Measurements from ENCODE around the gene SULT4A1. TPM values are rescaled to one million over a fixed set of nuclear protein-coding genes. Genes with fewer than 3 reads are reported as not detected.

Gene SULT4A1
- total and polyA plus RNA-seq, 4 donors: 0.08 to 0.37 TPM; not detected in 2

DNA sequence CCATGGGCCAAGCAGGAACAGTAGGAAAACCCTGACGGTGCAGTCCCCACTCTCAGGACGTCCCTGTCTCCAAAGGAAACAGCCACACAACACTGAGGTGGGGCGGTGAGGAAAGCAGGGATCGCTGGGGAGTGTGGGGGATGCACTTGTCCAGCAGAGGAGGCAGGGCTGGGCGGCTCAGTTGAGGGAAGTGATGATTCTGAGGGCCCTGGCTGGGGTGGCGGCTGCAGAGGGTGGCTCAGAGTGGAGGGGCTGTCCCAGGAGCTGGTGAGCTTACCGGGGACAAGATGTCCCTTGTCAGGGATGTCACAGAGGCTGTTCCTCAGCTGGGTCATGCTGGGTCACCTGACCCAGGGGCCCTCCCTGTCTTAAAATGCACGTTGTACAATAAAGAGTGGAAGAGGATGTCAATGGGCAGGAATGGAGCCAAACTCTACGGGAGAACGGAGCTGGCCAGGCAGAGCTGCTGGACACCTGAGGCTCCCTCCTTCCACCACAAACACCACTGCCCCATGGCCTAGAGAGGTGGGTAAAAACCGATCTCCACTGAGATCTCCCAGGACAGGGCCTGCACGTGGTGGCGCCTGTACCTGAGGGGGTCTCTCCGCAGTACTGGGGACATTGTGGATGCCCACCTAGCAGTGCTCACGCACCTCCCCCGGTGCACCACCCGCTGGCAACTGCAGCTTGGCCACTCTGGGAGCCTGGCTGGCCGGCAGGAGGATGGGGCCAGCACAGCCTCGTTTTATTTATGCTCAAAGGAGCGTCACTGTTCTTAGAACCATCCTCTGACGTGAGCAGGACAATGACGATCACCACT is 40.5 kb downstream of the SULT4A1 start:
- TF ChIP-seq YY1 (IDR thresholded peaks at IDR 0.05) (no peak), JUND (IDR thresholded peaks at IDR 0.05) (no peak), NR2F2 (IDR thresholded peaks at IDR 0.05) (no peak), RXRA (IDR thresholded peaks at IDR 0.05) (no peak), FOXA1 (IDR thresholded peaks at IDR 0.05) (no peak), SP1 (IDR thresholded peaks at IDR 0.05) (no peak)
- TF ChIP-seq, protein P1, sequence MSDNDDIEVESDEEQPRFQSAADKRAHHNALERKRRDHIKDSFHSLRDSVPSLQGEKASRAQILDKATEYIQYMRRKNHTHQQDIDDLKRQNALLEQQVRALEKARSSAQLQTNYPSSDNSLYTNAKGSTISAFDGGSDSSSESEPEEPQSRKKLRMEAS (IDR thresholded peaks at IDR 0.05): no peak
- Histone ChIP-seq H3K27ac (ENCODE audit: low read depth in 1 of 2, low read length in 2 of 2) (no peak overlapping the region), H3K27me3 (ENCODE audit: control insufficient read depth in 4 of 4, insufficient read depth in 4 of 4, low read length in 3 of 4) (no peaks in the 10 kb centered on the region), H3K9ac (ENCODE audit: low read depth in 1 of 2, low read length in 2 of 2) (no peak overlapping the region), H3K9me3 (ENCODE audit: control insufficient read depth in 4 of 4, low read length in 3 of 4) (no peaks in the 10 kb centered on the region), H3K4me1 (ENCODE audit: control insufficient read depth in 4 of 4, insufficient read depth in 4 of 4, low read length in 3 of 4) (peaks cover 6 to 32% (median 17%) of the 10 kb centered on the region in 4 donors), H3K36me3 (ENCODE audit: control insufficient read depth in 4 of 4, insufficient read depth in 3 of 4, low read depth in 1 of 4, low read length in 3 of 4) (no peaks in the 10 kb centered on the region), H3K4me3 (ENCODE audit: low read depth in 1 of 3, low read length in 3 of 3) (no peak overlapping the region)
- 83% methylated on average over 22 of the region's 22 CpGs for WGBS
- DNase-seq (ENCODE audit: low spot score): no peak

DNA sequence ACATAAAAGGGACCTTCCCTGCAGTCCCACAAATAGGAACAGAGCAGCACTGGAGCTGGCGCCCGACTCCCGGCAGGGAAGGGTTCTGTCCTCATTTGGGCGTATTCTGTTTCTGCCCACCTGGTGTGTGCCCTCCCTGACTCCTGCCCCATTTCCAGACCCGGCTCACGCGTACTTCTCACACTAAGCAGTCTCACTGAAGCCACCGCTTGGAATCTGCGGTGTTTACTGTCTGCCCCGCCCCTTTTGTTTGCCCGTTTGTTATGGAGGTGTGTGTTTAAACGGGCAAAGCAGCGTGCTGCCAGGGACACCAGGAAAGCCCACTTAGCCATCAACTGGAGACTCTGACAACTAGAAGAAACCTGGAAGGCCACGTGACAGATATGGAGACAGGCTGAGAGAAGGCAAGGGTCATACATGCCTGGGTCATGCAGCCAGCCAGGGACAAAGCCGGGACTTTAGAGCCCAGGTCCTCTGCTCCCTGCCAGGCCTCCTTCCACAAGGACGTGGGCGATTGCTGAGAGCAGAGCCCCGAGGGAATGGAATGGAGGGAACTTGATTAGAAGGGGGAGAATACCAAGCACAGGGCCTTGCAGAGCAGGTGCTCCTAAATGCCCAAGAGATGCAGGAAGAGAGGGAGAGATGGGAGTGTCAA is 41.5 kb downstream of the SULT4A1 start:
- DNase-seq (ENCODE audit: low spot score): no peak
- H3K27me3 ChIP-seq (ENCODE audit: control insufficient read depth in 4 of 4, insufficient read depth in 4 of 4, low read length in 3 of 4): no peaks in the 10 kb centered on the region
- 38% methylated on average over 18 of the region's 18 CpGs for WGBS

More for the DNA sequence above, 41.5 kb downstream of the SULT4A1 start:
- H3K27ac ChIP-seq (ENCODE audit: low read depth in 1 of 2, low read length in 2 of 2): peak overlapping the region; percentile 31 to 55
- peaks cover 6 to 32% (median 17%) of the 10 kb centered on the region in 4 donors for H3K4me1 ChIP-seq (ENCODE audit: control insufficient read depth in 4 of 4, insufficient read depth in 4 of 4, low read length in 3 of 4)
- TF ChIP-seq TAF1 (conservative IDR thresholded peaks at IDR 0.05): no peak
- peak; percentile 59 to 73 for TF ChIP-seq HNF4A (conservative IDR thresholded peaks at IDR 0.05)
- TF ChIP-seq, protein P2, sequence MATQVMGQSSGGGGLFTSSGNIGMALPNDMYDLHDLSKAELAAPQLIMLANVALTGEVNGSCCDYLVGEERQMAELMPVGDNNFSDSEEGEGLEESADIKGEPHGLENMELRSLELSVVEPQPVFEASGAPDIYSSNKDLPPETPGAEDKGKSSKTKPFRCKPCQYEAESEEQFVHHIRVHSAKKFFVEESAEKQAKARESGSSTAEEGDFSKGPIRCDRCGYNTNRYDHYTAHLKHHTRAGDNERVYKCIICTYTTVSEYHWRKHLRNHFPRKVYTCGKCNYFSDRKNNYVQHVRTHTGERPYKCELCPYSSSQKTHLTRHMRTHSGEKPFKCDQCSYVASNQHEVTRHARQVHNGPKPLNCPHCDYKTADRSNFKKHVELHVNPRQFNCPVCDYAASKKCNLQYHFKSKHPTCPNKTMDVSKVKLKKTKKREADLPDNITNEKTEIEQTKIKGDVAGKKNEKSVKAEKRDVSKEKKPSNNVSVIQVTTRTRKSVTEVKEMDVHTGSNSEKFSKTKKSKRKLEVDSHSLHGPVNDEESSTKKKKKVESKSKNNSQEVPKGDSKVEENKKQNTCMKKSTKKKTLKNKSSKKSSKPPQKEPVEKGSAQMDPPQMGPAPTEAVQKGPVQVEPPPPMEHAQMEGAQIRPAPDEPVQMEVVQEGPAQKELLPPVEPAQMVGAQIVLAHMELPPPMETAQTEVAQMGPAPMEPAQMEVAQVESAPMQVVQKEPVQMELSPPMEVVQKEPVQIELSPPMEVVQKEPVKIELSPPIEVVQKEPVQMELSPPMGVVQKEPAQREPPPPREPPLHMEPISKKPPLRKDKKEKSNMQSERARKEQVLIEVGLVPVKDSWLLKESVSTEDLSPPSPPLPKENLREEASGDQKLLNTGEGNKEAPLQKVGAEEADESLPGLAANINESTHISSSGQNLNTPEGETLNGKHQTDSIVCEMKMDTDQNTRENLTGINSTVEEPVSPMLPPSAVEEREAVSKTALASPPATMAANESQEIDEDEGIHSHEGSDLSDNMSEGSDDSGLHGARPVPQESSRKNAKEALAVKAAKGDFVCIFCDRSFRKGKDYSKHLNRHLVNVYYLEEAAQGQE (IDR thresholded peaks at IDR 0.05): no peak
- TF ChIP-seq YY1 (IDR thresholded peaks at IDR 0.05): peak; percentile 26
- peak in 1 of 2 donors; percentile 54 for TF ChIP-seq RXRA (IDR thresholded peaks at IDR 0.05)
- TF ChIP-seq, protein P1 (IDR thresholded peaks at IDR 0.05): no peak
- TF ChIP-seq RAD21 (IDR thresholded peaks at IDR 0.05): peak in 1 of 2 donors; percentile 7
- TF ChIP-seq JUND (IDR thresholded peaks at IDR 0.05): no peak
- H3K9me3 ChIP-seq (ENCODE audit: control insufficient read depth in 4 of 4, low read length in 3 of 4): no peaks in the 10 kb centered on the region
- H3K9ac ChIP-seq (ENCODE audit: low read depth in 1 of 2, low read length in 2 of 2): peak overlapping the region in 1 of 2 donors; percentile 50
- H3K36me3 ChIP-seq (ENCODE audit: control insufficient read depth in 4 of 4, insufficient read depth in 3 of 4, low read depth in 1 of 4, low read length in 3 of 4): no peaks in the 10 kb centered on the region
- H3K4me3 ChIP-seq (ENCODE audit: low read depth in 1 of 3, low read length in 3 of 3): no peak overlapping the region

Data from liver (tissue), 9 donors.